ENCODE results near the gene HTT. TPM values are rescaled to one million over a fixed set of nuclear protein-coding genes. Genes with fewer than 3 reads are reported as not detected.

Gene HTT
- polyA plus RNA-seq, 1 donor (not counting 4 experiments of a cell fraction or from before 2014, with no cell fraction given) = 16.2 TPM

- Histone ChIP-seq H3K4me2 (ENCODE audit: control insufficient read depth, extremely low read depth, insufficient read depth, low read depth, low read length) (no peak overlapping the region), H4K20me1 (ENCODE audit: control insufficient read depth, extremely low read depth, insufficient read depth, low read length) (no peaks in the 10 kb centered on the region), H3K9me1 (ENCODE audit: control insufficient read depth, extremely low read depth, insufficient read depth, low read length) (no peaks in the 10 kb centered on the region), H3K4me3 (ENCODE audit: control insufficient read depth in 2 of 3, extremely low read depth in 1 of 3, insufficient read depth in 2 of 3, low read depth in 1 of 3, low read length in 3 of 3) (no peak overlapping the region), H3K4me1 (ENCODE audit: control insufficient read depth, extremely low read depth, insufficient read depth, low read length) (no peaks in the 10 kb centered on the region), H3K79me2 (ENCODE audit: control insufficient read depth, insufficient read depth, low read length) (no peaks in the 10 kb centered on the region), H3K36me3 (ENCODE audit: control insufficient read depth in 2 of 2, extremely low read depth in 1 of 2, insufficient read depth in 2 of 2, low read length in 2 of 2) (no peaks in the 10 kb centered on the region), H3K9ac (ENCODE audit: control insufficient read depth, extremely low read depth, insufficient read depth, low read length) (no peak overlapping the region), H3K27ac (ENCODE audit: control insufficient read depth, insufficient read depth, low read length) (no peak overlapping the region), H3K9me3 (ENCODE audit: control insufficient read depth, low read depth, low read length) (no peaks in the 10 kb centered on the region), H2AFZ (ENCODE audit: control insufficient read depth, low read length) (no peak overlapping the region), H3K27me3 (ENCODE audit: control insufficient read depth, extremely low read depth, insufficient read depth, low read length) (no peaks in the 10 kb centered on the region)
- dilution Hi-C loops (cut with MboI; ENCODE audit: extremely low pct_ligation_motif_present, low sequenced_read_pairs) = no loop called here
- no peak for FAIRE-seq
- no peak for TF ChIP-seq EZH2 (IDR thresholded peaks at IDR 0.05; ENCODE audit: low read length)
- no peak for TF ChIP-seq CTCF (optimal IDR thresholded peaks at IDR 0.05 in 1 of 3, IDR thresholded peaks at IDR 0.05 in 1 of 3, conservative IDR thresholded peaks at IDR 0.05 in 1 of 3; ENCODE audit: extremely low read depth in 1 of 3, insufficient read depth in 2 of 3, low read length in 3 of 3)
- DNase-seq (ENCODE audit: low read depth, low spot score) = no peak
Observed at GRCh38 chr4:3054169-3054759, 20.2 kb upstream of the HTT start.

- no peak overlapping the region for H3K4me2 ChIP-seq (ENCODE audit: control insufficient read depth, extremely low read depth, insufficient read depth, low read depth, low read length)
- H3K27me3 ChIP-seq (ENCODE audit: control insufficient read depth, extremely low read depth, insufficient read depth, low read length) = no peaks in the 10 kb centered on the region
- no peaks in the 10 kb centered on the region for H3K79me2 ChIP-seq (ENCODE audit: control insufficient read depth, insufficient read depth, low read length)
- TF ChIP-seq EZH2 (IDR thresholded peaks at IDR 0.05; ENCODE audit: low read length) (no peak), CTCF (optimal IDR thresholded peaks at IDR 0.05 in 1 of 3, IDR thresholded peaks at IDR 0.05 in 1 of 3, conservative IDR thresholded peaks at IDR 0.05 in 1 of 3; ENCODE audit: extremely low read depth in 1 of 3, insufficient read depth in 2 of 3, low read length in 3 of 3) (no peak)
- no peak overlapping the region for H3K9ac ChIP-seq (ENCODE audit: control insufficient read depth, extremely low read depth, insufficient read depth, low read length)
- dilution Hi-C loops (cut with MboI; ENCODE audit: extremely low pct_ligation_motif_present, low sequenced_read_pairs) = no loop called here
- DNase-seq (ENCODE audit: low read depth, low spot score) (no peak), FAIRE-seq (no peak)
- no peak overlapping the region for H3K27ac ChIP-seq (ENCODE audit: control insufficient read depth, insufficient read depth, low read length)
- no peak overlapping the region for H3K4me3 ChIP-seq (ENCODE audit: control insufficient read depth in 2 of 3, extremely low read depth in 1 of 3, insufficient read depth in 2 of 3, low read depth in 1 of 3, low read length in 3 of 3)
- H3K4me1 ChIP-seq (ENCODE audit: control insufficient read depth, extremely low read depth, insufficient read depth, low read length) = no peaks in the 10 kb centered on the region
- no peaks in the 10 kb centered on the region for H3K36me3 ChIP-seq (ENCODE audit: control insufficient read depth in 2 of 2, extremely low read depth in 1 of 2, insufficient read depth in 2 of 2, low read length in 2 of 2)
- no peaks in the 10 kb centered on the region for H4K20me1 ChIP-seq (ENCODE audit: control insufficient read depth, extremely low read depth, insufficient read depth, low read length)
- H3K9me3 ChIP-seq (ENCODE audit: control insufficient read depth, low read depth, low read length) = no peaks in the 10 kb centered on the region
- no peaks in the 10 kb centered on the region for H3K9me1 ChIP-seq (ENCODE audit: control insufficient read depth, extremely low read depth, insufficient read depth, low read length)
- no peak overlapping the region for H2AFZ ChIP-seq (ENCODE audit: control insufficient read depth, low read length)
Observed at GRCh38 chr4:3059943-3060342, 14.5 kb upstream of the HTT start.
